ENCODE data around the gene GPR61.

Gene GPR61, protein sequence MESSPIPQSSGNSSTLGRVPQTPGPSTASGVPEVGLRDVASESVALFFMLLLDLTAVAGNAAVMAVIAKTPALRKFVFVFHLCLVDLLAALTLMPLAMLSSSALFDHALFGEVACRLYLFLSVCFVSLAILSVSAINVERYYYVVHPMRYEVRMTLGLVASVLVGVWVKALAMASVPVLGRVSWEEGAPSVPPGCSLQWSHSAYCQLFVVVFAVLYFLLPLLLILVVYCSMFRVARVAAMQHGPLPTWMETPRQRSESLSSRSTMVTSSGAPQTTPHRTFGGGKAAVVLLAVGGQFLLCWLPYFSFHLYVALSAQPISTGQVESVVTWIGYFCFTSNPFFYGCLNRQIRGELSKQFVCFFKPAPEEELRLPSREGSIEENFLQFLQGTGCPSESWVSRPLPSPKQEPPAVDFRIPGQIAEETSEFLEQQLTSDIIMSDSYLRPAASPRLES

DNA sequence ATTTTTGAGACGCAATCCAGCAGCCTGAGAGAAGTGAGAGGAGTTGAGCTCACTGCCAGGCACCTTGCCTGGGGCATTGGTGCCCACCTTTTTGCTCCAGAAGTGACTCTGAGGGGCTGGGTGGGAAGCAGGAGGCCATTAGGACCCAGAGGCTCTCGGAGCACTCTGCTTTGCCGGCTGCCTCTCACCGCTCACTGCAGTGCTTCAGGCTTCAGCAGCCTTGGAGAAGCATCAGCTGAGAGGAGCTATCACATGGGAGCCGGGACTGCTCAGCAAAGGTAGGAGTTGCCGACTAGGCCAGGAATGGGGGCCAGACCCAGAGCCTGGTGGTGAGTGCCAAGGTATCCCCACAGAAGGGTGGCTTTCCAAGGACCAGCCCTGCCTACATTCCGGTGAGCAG lies at the start of gene GPR61:
Gene GPR61 (plus strand): TSS at position 197 of the 400 bp plus-strand sequence. CDS start 3,151 bp downstream, outside the sequence.
- DNase-seq, result no peak

DNA sequence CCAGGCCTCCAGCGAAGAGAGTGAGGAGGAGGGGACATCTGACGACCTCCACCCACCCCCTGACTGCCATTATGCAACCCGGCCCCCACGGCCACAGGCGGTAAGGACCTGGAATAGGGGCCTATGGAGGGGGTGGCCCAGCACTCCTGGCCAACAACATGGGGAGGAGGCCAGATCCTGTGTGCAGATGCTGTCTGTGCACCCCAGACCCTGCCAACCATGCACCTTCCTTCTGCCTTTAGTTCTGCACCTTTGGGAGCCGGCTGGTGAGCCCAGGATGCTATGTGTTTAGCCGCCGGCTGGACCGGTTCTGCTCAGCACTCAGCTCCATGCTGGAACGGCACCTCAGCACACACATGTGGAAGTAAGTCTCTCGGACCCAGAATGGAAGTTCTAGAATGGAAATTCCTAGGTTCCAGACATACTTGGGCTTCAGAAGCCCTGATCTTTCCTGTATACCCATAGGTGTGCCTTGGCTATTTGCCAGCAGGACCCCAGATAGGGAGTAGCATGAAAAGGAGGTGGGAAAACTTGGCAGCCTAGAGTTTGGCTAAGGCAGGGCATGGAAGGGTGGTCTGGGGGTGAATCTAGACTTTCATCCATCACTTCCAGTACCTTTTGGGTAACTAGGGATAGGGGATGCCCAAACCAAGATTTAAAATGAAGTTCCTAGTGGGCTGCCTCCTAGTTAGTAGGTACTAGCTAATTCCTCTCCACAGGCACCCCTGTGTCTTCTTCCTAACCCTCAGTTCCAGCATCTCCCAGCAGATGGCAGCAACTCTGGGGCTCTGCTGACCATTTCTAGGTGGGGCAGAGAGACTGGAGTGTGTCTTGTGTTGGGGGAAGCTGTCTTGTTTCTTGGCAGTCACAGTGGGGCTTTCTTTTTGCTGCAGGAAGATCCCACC lies 49.4 kb upstream of the GPR61 start:
- peak; percentile 76 for DNase-seq

DNA sequence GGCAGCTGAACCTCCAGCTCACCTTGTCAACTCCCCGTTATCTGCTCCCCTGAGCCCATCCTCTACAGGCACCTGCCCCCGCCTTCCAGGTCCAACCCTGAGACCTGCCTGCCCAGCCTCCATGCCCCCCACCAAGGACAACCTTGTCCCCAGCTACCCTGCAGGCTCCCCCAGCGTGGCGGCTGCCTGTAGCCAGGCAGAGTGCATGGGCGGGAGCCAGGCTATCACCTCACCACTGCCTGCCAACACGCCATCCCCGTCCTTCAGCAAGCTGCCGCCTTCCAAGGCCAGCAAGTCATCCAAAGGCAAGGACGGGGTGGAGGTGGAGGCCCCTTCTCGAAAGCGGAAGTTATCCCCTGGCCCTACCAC lies 48.8 kb upstream of the GPR61 start:
- no peak for DNase-seq

DNA sequence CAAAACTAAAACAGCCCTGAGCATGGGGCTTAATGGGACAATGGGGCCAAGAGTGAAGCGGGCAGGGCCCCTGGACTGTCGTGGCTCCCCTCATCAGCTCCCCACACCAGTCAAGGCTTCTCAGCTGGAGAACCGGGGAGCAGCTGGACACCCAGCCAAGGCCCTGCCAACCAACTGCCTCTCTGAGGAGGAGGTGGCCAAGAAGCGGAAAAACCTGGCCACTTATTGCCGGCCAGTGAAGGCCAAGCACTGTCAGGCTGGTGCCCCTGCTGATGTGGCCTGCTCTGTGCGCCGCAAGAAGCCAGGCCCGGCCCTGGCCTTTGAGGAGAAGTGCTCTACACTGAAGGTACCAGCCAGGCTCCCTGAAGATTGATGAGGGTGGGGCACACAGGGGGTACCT lies 48.3 kb upstream of the GPR61 start:
- DNase-seq, result no peak

DNA sequence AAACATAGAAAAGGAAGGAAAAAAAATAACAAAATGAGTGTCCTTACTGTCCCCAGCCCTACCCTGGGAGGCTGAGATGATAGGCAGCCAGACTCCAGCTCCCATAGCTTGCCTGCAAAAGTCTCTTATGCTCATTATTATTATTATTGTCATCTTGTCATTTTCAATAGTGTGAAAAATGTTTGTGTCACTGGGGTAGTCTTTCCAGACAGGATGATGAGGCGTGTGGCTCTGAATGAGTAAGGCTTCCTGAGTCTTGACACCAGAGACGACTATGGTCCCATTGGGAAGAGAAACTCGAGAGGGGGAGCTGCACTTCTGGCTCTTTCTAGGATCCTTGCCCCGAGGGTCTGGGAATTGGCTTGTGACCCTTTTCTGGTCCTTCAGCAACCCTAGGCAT lies 46.9 kb upstream of the GPR61 start:
- no peak for DNase-seq

DNA sequence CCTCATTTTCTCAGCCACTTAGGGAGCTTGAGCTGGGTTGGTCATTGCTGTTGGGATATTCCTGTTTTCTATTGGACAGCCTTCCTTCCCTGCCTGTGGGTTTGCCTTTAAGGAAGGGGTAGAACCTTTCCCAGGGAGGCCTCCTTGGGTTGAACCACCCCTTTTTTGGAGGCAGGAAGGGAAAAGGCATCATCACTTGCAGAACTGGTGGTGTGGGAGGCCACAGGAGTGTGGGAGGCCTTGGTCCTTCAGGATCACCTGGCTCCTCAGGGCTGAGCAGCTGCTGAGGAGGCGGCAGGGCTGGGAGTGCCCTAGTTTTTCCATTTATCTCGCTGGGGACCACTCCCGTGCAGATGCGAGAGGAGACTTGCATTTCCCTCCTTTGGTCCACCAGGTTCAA lies 46.4 kb upstream of the GPR61 start:
- DNase-seq, result no peak

DNA sequence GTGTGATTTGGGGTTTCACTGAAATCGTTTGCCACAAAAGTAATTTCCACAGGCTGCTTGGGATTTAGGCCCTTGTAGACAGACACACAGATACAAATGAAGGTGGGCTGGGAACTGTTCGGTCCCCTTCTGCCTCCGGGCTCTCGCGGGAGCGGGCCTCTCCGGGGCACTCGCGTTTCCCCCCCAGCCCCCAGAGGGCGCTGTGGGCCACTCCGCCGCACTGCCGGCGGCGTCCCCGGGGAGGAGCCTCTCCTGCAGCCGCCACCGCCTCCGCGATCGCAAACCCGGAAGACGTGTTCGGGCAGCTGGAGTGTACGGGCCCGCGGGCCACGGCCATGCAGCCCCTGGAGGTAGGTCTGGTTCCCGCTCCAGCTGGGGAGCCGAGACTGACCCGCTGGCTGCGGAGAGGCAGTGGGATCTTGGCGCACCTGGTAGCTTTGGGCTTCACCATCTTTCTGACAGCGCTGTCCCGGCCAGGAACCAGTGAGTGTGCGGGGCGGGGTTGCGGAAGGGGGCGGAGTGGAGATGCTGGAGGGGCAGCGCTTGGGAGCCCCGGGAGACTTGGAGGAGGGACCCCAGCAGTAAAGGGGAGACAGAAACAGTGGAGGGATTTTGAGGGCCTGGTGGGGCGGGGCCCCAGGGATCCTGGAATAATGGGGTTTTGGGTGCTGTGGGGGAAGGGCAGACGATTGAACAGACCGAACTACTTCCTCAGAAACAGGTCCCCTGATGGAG lies 45.7 kb upstream of the GPR61 start, which contains the start of gene CYB561D1:
Gene CYB561D1 (plus strand): TSS at position 290 of the 735 bp plus-strand sequence. CDS start 46 bp downstream, at position 336.
- peak; percentile 80 for DNase-seq

DNA sequence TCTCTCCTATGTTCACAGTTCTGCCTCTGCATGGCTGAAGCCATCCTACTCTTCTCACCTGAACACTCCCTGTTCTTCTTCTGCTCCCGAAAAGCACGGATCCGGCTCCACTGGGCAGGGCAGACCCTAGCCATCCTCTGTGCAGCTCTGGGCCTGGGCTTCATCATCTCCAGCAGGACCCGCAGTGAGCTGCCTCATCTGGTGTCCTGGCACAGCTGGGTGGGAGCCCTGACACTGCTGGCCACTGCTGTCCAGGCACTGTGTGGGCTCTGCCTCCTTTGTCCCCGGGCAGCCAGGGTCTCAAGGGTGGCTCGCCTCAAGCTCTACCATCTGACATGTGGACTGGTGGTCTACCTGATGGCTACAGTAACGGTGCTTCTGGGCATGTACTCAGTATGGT lies 43.9 kb upstream of the GPR61 start:
- DNase-seq, result no peak

DNA sequence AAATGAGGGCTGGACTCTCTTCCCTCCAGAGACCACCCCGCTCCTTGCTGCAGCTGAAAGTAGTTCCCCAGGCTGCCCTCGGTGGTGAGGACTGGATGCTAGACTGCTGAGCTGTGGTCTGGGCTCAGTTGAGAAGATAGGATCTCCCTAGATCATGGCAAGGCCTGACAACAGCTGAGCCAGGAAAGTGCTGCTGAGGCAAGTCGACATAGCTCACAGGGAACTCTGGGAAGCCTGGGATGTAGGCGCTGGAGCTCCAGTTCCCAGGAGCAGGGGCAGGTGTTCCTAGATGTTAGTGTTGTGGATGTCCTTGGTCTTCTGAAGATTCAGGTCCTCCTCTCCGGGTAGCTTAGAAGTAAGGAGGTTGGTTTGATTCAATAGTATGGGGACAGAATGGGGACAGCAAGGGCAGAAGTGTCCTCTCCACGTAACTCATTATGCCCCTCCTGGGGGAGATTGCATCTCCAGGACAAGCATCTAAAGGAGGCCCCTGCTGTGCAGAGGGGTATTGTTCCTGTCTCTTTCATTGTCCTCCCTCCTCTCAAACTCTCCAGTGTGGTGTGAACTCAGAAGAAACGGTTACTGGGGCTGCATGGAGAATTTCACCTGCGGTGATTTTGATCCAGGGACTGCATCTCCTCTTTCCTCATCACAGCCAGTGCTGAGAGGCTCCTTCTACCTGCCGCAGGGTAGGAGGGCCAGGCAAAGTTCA lies 42.1 kb upstream of the GPR61 start:
- no peak for DNase-seq

DNA sequence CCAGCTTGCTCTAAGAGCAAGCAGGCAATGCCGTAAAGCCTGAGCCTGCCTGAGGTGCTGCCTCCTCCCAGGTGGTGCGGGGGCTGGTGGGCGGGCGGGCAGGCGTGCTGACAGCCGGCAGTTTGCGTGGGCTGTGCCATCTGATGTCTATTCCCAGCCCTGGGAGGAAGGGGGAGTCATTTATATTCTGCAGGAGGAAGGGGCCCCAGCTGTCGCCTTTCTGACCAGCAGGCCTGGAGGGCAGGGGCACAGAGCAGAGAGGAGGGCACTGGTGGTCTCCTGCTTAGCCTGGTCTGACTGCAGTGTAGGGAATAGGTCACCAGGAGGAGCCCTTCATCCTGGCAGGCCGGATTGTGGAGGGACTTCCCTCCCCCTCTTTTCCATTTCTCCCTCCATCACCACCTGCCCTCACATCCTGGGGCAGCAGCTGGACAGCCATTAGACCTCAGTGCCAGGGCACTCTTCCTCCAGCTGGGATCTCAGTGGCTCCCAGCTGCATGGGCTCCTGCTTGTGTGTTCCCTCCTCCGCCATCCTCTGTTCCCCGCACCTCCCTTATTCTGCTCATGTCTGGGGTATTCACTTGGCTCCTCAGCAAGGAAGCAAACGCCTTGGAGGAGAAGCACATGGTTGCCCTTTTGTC lies 41.4 kb upstream of the GPR61 start:
- no peak for DNase-seq

DNA sequence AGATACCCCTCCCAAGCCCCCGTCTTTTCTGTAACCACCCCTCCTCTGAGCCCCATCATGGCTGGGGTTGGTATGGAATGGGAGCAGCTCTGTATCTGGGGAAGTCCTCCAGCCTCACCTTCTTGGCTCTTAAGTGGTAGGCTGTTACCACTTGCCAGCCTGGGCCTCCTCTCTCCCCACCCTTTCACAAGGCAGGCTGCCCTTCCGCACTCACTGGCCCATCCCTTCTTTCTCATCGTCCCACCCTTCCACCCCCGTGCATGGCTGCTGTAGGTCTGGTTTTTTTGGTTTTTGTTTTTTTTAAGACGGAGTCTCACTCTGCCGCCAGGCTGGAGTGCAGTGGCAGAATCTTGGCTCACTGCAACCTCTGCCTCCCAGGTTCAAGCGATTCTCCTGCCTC lies 40.6 kb upstream of the GPR61 start:
- DNase-seq, result no peak

DNA sequence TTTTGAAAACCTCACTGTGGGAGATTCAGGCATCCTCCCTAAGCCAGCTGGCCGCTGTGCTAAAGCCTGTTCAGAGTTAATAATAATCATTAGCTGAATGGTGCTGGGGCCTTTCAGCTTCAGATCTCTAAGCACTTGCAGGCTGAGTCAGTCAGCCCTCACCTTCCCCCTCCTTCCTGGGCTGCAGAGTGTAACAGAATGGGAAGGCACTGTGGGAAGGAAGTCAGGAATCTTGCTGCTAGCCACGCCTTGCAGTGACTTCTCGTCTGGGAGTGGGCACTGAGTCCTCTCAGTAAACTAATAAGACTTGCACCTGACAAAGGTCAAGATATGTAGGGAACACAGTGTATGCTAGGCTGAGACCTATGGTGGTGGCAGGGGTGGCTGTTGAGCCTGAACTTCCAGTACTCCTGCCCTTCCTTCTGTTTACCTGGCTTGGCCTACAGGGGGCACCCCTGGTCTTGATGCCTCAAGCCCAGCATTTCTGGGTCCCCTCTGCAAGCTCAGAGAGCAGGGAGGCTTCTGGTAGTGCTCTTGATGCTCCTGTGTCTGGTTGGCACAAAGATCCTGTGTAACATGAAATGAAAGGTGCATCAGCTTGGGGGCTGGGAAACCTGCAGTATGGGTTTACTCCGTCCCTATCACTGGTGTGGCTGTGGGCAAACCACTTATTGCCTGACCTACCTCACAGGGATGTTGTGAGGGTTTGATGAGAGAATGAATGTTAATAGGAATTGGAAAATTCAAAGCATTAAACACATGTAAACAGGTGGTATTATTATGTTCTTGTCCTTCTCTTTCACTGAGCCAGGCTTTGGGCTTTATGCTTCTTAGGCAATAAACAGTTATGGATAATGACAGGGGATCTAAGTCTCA lies 39.8 kb upstream of the GPR61 start:
- peak; percentile 54 for DNase-seq

DNA sequence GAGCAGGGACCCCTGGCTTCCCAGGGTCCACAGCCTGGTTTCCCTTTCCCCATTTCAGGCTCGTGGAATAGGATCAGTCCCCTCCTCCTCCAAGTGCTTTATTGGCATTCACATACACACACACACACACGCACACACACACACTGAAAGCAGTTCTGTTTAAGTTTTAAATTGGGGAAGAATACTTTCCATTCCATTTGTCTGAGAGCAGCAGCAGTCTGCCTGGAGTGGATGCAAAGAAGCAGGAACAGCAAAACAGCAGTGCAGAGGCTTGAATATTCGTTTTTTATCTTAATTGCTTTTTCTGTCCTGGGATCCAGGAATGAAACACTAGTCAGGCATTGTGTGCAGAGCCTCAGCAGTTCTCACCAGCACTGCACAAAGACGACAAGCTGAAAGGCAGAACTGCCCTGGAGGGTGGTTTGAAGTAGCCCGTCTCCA lies 38.7 kb upstream of the GPR61 start:
- DNase-seq, result no peak

DNA sequence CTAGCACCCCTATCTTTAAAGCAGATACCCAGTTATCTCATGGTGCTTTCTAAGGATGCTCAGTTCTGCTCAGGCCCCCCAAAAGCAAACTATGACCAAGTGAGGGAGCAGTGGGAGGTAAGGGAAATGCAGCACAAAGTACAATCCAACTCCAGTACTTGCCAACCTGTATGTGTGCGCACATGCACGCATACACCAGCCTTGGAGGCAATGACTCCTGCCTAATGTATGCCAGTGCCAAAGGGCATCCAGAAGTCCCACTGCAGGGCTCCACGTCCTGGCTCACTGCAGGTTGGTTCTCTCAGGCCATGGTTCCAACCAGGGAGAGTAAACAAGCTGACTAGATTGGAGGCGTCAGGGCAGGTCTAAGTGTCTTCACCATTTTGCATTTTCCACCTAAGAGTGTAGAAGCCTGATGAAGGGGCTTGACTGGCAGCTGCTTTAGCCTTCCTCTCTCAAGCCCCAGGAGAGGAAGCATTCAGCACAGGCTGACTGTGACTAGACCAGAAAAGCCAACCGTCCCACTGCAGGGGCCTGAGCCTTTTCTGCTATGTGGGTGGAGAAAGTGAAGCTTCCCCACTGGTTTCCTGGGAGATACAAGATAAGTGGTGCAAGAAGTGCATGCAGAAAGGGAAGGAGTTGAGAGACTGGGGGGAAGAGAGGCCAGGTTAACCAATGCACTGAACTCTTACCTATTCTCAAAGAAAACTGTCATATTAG lies 37.9 kb upstream of the GPR61 start:
- no peak for DNase-seq

DNA sequence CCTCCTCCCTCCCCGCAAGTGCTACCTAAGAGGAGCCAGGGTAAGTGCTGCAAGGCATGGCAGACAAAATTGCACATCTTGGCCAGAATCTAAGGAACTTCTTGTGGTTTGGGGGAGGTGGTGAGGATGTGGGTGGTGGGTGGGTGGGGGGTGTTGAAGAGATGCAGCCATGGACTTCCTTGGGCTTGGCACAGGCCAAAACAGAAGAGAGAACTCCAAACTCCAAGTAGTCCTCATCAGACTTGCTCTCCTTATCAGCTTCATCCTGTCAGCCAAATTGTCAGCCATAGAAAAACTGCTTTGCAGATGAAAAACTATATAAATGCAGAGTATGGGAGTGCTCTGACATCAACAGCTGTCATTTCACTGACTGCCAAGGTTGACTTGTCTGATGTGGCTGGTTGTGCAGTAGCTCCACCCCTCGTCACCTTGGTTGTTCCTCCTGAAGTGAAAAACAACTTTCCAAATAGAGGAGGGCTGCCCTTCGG lies 37.3 kb upstream of the GPR61 start:
- peak; percentile 76 for DNase-seq

DNA sequence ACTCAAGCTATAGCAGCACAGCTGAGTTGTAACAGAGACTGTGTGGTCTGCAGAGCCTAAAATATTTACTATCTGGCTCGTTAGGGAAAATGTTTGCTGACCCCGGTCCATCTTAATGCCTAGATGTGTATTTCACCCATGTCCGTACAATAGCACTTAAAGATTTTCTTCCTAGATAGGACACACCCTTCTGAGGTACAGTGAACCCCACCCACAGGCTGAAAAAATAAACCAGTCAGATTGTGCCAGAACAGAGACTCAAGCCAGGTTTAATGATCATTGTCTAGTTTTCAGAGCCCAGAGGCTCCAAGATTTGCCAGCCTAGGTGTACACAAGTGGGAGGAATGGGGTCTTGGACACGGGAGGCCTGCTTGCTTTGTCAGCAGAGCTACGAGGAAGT lies 35.7 kb upstream of the GPR61 start:
- DNase-seq, result no peak

DNA sequence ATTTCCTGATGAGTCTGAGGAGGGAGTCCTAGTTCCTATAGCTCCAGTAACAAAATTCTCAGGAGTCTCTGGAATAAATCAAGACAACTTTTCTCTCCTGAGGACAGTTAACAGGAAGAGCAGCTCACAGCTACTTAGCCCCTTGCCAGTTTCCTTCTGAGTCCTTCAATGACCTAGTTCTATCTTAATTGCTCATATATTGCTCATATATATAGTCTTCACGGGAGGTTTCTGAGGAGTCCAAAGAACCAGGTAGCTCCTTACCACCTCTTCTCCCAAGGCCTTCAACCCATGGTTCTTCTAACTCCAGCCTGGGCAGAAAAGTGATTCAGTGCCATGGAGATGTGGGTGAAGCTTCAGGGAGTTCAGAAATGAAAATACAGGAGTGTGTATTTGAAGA lies 34.7 kb upstream of the GPR61 start:
- no peak for DNase-seq

DNA sequence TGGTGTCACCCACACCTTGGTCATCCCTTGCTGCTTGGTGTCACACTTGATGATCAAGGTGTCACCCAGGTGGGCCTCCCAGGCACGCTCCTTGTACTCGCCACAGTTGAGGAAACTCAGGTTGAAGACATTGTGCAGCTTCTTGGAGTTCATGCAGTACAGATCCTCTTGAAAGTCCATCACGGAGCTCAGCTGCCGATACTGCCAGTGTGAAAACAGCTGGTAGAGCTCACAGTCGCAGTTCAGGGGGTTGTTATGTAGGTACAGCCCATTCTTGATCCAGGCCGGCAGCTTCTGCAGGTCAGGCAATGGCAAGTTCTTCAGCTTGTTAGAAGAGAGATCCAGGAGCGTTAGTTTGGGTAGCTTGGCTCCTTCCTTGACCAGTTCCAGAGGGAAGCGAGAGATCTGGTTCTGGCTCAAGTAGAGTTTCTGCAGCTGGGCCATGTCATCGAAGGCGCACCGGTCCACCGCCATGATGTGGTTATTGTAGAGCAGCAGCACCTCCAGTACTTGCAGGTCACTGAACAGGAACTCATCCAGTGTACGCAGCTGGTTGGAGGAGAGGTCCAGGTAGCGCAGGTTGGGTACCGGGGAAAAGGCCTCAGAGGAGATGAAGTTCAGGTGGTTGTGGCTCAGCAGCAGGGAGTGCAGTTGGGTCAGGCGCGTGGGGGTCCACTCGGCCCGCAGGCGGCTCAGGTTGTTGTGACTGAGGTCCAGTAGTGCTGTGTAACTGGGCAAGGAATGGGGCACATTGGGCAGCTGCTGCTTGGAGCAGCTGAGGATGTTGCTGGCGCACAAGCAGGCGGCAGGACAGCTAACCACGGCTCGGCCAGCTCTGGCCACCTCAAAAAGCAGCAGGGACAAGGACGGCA lies 31.4 kb upstream of the GPR61 start:
- DNase-seq, result no peak

DNA sequence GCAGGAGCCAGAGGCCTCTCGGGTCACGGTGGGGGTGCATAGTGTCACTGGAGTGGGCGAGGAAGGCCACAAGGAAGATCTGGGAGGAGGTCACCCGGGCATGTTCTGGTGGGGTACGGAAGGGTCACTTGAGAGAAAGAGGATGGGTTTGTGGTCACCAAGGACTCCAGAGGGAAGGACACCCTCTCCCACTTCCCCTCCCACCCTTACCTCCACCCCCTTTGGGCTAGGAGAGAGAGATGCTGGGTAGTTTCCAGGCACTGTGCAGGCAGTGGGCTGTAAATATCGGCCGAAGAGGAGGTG lies 30.8 kb upstream of the GPR61 start:
- DNase-seq, result no peak

Data from CD4-positive, alpha-beta T cell treated with Interleukin-4 for 4 hours (primary cell).